Mesothelial cell of epicardium (in vitro differentiated cells): ENCODE results near the gene SNAPC4. TPM values are rescaled to one million over a fixed set of nuclear protein-coding genes. Genes with fewer than 3 reads are reported as not detected.

Experiments
- DNase-seq, 2 experiments: peaks; one replicate each; pipeline ENCODE4 v3.0.0; 2021; ENCODE audit warnings: low spot score in 2 of 2; ENCODE audit not compliant: unreplicated experiment in 2 of 2
- H3K27ac Mint-ChIP-seq: 2 replicates; pipeline ENCODE4 v1.8.0; 2021; ENCODE audit warnings: mixed read lengths
- H3K27me3 Mint-ChIP-seq: 2 replicates; pipeline ENCODE4 v1.8.0; 2021; ENCODE audit warnings: low read depth, mixed read lengths
- H3K36me3 Mint-ChIP-seq: 2 replicates; pipeline ENCODE4 v1.8.0; 2021; ENCODE audit warnings: mixed read lengths
- H3K4me1 Mint-ChIP-seq: 2 replicates; pipeline ENCODE4 v1.8.0; 2021; ENCODE audit warnings: mixed read lengths
- H3K4me3 Mint-ChIP-seq: 2 replicates; pipeline ENCODE4 v1.8.0; 2021; ENCODE audit warnings: mild to moderate bottlenecking, moderate library complexity, mixed read lengths
- H3K9me3 Mint-ChIP-seq: 2 replicates; pipeline ENCODE4 v1.8.0; 2021; ENCODE audit warnings: mixed read lengths
- CTCF ChIP-seq: fragments of 200-600 bp; sonication (generic); IDR thresholded peaks from one replicate; pipeline ENCODE4 v1.5.0; 2021; ENCODE audit warnings: antibody characterized with exemption; ENCODE audit not compliant: unreplicated experiment
- total RNA-seq: library from RNA; stranded (reverse); gene quantifications from 3 replicates; pipeline ENCODE4 v1.2.1, GENCODE V29; 2021

SNAPC4 gene
- total RNA-seq, 1 donor from 2014 or later, result 18.2 TPM

GRCh38 chr9:136439481-136440408 lies 39.8 kb upstream of the SNAPC4 start, which contains the start of gene INPP5E:
TSS of gene INPP5E (minus strand) at chr9:136439845. CDS start at chr9:136439419, 426 bp downstream.
- H3K27ac Mint-ChIP-seq, result no peak within 1 kb of the TSS
- DNase-seq, result peak; percentile 82 to 95
- no peaks in the 10 kb centered on the region for H3K9me3 Mint-ChIP-seq
- TF ChIP-seq CTCF, result peak; percentile 58
- peaks cover 16% of the 10 kb centered on the region for H3K36me3 Mint-ChIP-seq
- H3K4me1 Mint-ChIP-seq, result peaks cover 21% of the 10 kb centered on the region
- H3K4me3 Mint-ChIP-seq, result peak within 1 kb of the TSS; percentile 81
- H3K27me3 Mint-ChIP-seq, result no peaks in the 10 kb centered on the region

- peaks cover 21% of the 10 kb centered on the region for H3K4me1 Mint-ChIP-seq
- peaks cover 13% of the 10 kb centered on the region for H3K36me3 Mint-ChIP-seq
- DNase-seq, result peak in 1 of 2 experiments; percentile 69
- no peak for TF ChIP-seq CTCF
- no peaks in the 10 kb centered on the region for H3K27me3 Mint-ChIP-seq
- H3K9me3 Mint-ChIP-seq, result no peaks in the 10 kb centered on the region
- H3K27ac Mint-ChIP-seq, result no peak overlapping the region
- peak overlapping the region; percentile 81 for H3K4me3 Mint-ChIP-seq
Measured at GRCh38 chr9:136438548-136439480, 38.8 kb upstream of the SNAPC4 start.

DNA sequence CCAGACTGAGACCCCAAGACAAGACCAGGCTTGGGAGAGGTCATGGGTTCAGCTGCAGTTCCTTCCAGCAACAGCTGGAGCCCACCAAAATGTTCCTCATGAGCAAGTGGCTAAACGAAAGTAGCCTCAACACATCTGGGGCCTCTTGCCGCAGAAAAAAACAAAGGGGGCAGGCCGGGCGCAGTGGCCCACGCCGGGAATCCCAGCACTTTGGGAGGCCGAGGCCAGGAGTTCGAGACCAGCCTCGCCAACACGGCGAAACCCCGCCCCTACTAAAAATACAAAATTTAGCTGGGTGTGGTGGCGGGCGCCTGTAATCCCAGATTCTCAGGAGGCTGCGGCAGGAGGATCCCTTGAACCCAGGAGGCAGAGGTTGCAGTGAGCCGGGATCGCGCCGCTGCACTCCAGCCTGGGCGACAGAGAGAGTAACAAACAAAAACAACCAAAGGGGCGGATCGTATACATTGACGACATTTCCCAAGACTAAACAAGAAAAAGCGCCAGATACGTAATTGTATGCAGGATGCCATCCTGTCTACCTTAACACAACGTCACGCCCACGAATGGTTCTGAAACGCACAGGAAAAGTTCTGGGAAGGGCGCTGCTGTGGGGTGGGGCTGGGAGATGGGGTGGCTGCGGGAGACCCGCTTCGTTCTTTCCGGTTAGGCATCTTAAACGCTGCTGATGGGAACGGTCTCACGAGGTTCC lies 38.0 kb upstream of the SNAPC4 start:
- peaks cover 11% of the 10 kb centered on the region for H3K36me3 Mint-ChIP-seq
- no peaks in the 10 kb centered on the region for H3K27me3 Mint-ChIP-seq
- no peaks in the 10 kb centered on the region for H3K9me3 Mint-ChIP-seq
- H3K27ac Mint-ChIP-seq, result no peak overlapping the region
- no peak for DNase-seq
- H3K4me1 Mint-ChIP-seq, result peaks cover 21% of the 10 kb centered on the region
- no peak for TF ChIP-seq CTCF
- H3K4me3 Mint-ChIP-seq, result peak overlapping the region; percentile 81

GRCh38 chr9:136437430-136437829 lies 37.5 kb upstream of the SNAPC4 start:
- Mint-ChIP-seq H3K27ac (no peak overlapping the region), H3K4me3 (peak overlapping the region; percentile 81), H3K4me1 (peaks cover 21% of the 10 kb centered on the region)

More at GRCh38 chr9:136437430-136437829, 37.5 kb upstream of the SNAPC4 start:
- no peaks in the 10 kb centered on the region for H3K27me3 Mint-ChIP-seq
- H3K36me3 Mint-ChIP-seq, result peaks cover 11% of the 10 kb centered on the region
- no peaks in the 10 kb centered on the region for H3K9me3 Mint-ChIP-seq
- no peak for TF ChIP-seq CTCF
- no peak for DNase-seq
